GM18508 (cell line): ENCODE measurements around the gene NECTIN4.
"Not testable (repeated sequence)": the region's sequence is repeated elsewhere in the genome, so short reads cannot be mapped to it uniquely, and the experiment has no call there.

Experiments
- ATAC-seq: cut with Tn5 transposase; IDR thresholded peaks from one replicate; pipeline ENCODE4 v1.9.1; 2021; ENCODE audit warnings: moderate number of reproducible peaks; ENCODE audit not compliant: insufficient read depth, unreplicated experiment

NECTIN4 gene

GRCh38 chr1:161037661-161038522, 51.5 kb downstream of the NECTIN4 start:
- no peak for ATAC-seq

- ATAC-seq: no peak
These were observed 55.6 kb downstream of the NECTIN4 start for GRCh38 chr1:161033751-161034150.

GRCh38 chr1:161032409-161032808, 56.9 kb downstream of the NECTIN4 start:
- no peak for ATAC-seq

GRCh38 chr1:161031874-161032273, 57.5 kb downstream of the NECTIN4 start:
- ATAC-seq: no peak

- not testable (repeated sequence) for ATAC-seq
These were observed 59.9 kb downstream of the NECTIN4 start for GRCh38 chr1:161029466-161029865.

- ATAC-seq: not testable (repeated sequence)
These were observed 62.4 kb downstream of the NECTIN4 start for GRCh38 chr1:161026954-161027353.

- not testable (repeated sequence) for ATAC-seq
These were observed 66.9 kb downstream of the NECTIN4 start for GRCh38 chr1:161022432-161022831.

- no peak for ATAC-seq
These were observed 67.4 kb downstream of the NECTIN4 start for GRCh38 chr1:161021970-161022353.

GRCh38 chr1:161021165-161021969, 68.0 kb downstream of the NECTIN4 start:
- no peak for ATAC-seq
